NCI-H345 treated with DMSO at 0.1 percent for 48 hours (cell line): ENCODE data around the gene H1-8.
A peak's percentile ranks its signal among the peaks of the same experiment; 100 is the strongest.

Experiments used
- DNase-seq: peaks from one replicate; lab custom pipeline; 2025; ENCODE audit not compliant: unreplicated experiment; lab: John Stamatoyannopoulos, UW

Gene H1-8

DNA sequence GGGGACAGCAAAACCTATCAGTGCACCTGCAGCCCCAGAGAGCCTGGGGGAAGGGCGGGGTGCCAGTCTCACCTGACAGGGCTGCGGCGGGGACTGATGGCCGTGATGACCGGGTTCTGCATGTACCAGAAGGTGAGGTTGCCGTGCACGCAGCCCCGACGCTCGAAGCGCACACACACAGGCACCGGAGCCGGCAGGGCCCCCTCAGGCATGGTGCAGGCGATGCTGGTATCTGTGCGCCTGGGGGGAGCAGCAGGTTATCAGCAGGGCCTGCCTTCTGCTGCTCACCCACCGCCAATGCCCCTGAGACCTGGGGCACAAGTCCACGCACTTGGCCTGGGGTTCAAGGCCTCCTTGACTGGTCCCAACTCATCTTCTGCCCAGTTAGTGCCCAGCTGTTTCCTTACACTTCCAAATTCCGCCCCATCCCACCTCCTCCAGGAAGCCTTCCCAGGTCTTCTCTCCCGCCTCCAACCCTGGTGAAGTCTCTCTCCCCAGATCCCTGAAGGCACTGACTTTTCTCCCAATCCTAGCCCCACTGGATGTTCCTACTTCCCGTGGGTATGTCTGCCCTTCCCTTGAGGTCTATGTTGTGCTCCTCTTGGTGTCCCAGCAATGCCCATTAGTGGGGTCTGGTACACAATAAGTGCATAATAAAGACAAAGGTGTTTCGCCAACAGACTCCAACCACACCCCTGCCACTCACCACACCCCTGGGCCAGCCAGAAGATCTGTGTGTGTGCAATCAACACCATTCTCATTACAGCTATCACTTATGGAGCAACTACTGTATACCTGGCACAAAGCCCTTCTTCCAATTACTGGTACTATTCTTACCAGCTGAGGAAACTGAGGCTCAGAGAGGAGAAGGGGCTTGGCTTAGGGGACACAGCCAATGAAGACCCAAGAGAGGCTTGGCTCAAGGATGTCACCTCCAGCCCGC lies 28.9 kb downstream of the H1-8 start:
- DNase-seq, result no peak

DNA sequence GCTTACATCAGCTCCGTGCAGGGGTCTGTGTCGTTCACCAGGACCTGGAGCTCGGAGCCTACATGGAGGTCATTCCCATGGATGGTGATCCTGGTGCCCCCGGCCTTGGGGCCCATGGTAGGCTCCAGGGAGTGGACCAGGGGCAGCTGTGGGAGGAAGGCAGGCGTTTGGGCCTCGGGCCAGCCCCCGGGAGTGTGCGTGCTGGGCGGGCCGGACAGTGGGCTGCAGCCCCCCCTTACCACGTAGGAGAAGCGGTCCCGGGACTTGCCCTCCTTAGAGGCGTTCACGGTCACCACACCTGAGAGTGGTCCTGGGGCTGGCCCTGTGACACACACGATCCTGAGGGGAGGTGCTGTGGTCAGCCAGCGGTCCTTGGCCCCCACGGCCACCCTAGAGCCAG lies 29.6 kb downstream of the H1-8 start:
- DNase-seq, result no peak

DNA sequence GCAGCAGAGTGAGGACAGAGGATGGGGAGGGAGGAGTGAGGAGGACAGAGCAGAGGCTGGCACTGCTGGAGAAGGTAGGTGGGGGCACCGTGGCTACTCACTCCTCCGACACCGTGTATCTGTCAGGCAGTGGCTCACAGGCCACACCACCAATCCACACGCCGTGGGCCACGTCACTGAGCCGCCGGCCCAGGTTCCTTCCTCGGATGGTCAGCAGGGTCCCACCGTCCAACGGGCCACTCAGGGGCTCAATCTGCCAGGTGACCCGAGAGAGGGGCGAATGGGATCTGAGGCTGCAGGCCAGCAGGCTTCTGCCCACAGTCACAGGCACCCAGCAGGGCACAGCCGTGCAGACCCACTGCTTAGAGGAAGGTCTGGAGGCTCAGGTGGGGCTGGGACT lies 30.5 kb downstream of the H1-8 start:
- no peak for DNase-seq

DNA sequence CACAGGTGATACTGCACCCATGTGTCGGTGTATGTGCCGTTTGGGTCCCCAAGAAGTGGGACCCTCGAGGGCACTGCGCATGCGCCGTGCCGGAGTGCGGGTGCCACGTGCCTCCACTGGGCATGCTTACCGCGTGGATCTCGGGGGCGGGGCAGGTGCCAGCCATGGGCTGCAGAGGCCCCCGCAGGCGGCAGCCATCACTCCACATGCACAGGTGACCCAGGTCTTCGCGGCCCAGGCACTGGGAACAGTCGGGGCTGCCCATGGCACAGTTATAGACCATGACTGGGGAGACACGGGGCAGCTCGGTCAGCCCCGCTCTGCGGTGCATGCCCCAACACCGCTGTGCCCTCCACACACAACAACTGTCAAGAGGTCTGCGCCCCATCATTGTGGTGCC lies 31.2 kb downstream of the H1-8 start:
- no peak for DNase-seq

DNA sequence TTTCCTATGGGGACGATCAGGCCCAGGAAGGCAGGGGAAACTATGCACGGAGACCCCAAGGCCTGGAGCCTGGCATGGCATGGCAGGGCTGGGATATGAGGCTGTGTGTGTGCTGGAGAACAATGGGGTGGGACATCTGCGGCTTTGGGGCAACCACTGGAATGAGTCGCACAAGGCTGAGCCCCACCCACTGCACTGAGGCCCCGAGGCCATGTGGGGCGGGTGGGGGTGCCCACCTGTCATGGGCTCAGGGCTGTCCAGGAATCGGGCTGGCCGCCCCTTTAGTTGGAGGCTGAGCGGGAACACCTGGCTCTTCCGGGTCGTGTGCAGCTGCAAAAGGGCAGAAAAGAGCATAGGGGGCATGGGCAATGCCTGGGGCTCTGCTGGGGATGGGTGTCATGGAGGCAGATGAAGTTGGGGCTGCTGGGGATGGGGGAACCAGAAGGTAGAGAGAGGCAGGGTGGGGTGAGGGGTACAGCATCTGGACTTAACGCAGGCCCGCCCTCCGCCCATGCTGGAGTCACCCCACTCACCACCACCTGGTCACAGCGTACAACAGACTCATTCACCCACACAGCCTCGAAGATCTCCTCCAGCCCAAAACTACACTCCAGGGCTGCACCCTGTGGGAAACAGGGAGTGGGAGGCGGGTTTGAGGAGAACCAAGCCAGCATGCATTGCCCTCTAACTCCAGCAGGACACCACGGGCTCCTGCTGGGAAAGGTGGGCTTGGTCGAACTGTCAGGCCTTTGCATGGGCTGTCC lies 32.4 kb downstream of the H1-8 start:
- DNase-seq, result no peak

DNA sequence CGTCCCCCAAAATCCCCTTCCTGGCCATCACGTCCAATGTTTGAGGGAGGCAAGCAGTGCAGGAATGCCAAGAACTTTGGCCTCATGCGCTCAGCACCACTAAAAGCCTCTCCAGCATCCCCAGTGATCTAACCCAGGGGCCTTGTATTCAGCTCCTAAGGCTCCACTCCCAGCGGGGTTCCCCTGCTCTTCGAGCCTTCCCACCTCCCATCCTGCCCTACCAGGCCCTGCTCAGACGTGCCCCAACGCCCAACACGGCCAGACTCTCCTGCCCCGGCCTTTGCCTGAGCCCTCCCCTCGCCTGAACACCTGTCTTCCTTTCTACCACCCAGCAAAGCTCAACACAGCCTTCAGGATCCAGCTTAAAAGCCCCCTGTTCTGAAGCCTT lies 33.0 kb downstream of the H1-8 start:
- DNase-seq, result no peak

DNA sequence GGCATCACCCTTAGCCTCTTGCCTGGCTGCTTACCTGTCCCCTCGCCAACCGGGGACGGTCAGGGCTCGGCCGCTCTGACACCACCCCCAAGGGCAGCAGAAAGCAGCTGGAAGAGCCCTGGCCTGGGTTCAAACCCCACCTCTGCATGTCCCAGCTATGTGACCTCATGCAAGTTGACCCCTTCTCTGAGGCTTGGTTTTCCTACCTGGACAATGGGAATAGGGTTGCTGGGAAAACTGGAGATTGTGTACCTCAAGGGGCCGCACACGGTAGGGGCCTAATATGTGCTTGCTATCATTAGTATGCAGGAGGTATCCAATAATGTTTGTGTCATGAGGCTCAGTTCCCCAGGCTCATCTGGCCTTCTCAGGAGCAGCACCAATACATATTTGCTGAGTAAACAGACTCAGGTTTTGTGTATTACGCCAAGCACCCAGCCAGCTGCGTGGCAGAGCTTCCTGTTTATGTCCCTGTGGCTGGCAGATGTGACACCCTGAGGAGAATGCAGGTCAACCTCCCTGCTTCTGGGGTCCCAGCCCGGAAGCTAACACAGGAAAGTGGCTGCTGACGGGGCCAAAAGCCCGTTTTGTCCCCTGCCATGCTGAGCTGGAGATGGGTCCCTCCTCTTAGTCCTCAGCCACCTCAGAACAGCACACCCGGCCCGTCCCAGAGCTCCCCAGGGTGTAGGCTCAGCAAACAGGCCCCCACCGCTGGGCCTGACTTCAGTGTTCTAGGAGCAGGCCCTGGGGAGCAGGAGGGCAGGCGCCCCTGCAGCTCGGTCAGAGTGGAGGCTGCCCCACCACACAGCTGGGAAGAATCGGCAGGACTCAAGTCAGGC lies 33.8 kb downstream of the H1-8 start:
- DNase-seq, result peak; percentile 37

DNA sequence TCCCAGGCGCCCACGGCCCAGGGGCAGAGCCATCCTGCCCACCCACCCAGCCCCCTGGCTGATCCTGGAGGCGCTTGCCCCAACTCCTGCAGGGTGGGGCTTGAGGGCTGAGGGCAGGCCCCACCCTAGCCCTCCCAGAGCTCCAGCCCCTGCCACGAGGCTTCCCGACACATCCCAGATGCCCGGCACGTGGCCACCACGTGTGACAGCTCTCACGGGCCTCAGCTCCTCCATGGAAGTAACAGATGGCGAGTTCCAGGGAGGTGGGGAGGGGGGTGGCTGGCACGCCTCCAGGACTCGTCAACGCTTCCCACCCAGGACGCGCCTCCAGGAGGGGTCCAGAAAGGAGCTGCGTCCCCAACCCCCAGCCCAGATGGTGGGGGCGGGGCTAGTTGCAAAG lies 34.4 kb downstream of the H1-8 start:
- no peak for DNase-seq

DNA sequence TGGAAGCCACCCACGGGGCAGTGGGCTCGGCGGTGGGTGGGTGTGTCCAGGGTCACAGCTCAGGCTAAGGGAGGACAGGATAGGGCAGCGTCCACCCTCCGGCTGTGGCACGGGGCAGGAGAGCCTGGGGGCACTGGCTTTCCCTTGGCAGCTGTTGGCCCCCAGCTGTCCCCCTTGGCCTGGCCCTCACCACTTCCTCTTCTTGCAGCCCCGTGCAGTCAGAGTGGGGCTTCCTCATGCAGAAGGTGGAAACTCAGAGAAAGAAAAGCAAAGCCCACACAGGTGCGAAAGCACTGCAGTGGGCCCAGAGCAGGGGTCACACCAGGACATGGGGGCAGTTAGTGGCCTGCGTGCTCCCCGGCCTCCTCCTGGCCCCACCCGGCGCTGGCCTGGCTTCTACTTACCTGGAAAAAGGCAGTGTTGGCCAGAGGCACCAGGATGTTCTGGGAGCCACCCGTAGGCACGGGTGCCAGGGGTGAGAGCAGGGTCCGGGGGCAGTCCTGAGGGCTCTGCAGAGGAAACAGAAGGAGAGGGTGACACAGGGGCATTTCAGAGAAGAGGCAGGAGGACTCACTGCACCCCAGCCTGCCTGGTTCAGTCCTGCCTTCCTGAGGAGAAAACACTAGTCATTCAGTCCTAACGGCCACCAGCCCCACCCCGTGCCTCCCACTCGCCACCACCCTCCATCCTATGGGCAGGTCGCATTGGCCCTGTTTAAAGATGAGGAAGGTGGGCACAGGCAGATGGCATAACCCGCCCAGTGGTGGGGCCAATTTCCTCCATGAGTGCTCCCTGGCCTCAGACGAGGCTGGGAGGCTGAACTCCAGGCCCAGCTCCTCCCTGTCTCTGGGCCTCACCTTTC lies 35.2 kb downstream of the H1-8 start:
- no peak for DNase-seq

DNA sequence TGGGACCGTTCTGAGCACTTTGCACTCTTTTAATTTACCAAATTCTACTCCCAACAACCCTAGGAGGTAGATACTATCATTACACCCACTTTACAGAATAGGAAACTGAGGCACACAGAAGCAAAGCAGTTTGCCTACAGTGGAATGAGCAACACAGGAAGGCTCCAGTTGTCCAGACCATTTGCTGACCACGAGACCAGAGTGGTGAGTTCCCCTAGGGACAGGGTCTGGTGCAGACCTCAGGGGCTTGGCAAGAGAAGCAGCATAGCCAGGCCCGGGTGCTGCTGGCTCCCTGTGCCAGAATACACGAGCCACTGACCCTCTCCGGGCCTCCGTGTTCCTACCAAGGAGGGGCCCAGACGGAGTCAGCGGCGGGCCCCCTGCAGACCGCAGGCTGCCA lies 37.0 kb downstream of the H1-8 start:
- DNase-seq, result no peak

DNA sequence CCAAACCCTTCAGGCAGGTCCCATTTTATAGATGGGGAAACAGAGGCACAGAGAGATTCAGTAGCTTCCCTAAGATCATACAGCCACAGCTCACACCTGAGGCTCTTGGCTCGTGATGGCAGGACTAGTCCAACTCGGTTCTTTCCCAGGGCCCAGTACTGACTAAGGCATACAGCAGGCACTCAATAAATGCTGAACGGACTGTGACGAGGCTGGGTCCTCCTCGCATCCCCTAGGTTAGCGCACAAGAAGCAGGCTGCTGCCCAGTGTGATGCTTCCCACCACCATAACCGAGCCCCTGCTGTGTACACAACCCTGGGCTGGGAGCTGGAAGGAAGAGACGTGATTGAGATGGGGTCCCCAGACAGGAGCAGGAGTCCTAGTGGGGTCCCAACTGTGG lies 38.6 kb downstream of the H1-8 start:
- DNase-seq, result no peak

DNA sequence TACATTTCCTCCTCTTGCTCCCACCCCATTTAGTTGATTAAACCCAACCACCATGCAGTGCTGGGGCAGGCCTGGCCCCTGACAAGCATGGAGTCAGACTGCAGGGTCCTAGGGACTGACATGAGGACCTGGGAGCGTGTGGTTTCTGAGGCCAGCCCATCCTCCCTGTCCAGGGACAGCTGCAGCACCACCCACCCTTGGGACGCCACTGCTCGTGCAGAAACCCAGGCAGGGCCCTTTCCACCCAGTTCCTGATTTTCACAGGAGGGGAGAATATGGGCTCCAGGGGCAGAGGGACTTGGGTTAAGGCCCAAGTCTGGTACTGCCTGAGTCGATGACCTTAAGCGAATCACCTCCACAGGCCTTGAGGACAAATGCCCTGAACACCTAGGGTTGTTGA lies 39.8 kb downstream of the H1-8 start:
- no peak for DNase-seq

DNA sequence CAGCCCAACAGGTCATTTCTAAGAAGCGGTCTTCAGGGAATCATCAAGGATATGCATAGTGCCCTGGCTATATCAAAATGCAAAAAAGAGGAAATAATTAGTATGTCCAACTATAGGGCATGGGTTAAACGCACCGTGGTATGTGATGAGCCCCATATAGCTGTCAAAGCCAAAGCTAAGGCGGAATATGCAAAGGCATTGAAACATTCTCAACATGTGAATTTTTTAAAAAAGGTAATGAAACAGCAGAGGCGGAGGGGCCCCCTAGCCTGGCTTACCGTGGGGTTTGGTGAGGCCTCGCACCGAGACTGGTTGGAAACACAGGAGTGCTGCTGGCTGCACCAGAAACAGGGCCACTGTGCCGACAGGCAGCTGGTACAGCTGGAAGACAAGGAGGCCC lies 40.3 kb downstream of the H1-8 start:
- DNase-seq, result no peak

DNA sequence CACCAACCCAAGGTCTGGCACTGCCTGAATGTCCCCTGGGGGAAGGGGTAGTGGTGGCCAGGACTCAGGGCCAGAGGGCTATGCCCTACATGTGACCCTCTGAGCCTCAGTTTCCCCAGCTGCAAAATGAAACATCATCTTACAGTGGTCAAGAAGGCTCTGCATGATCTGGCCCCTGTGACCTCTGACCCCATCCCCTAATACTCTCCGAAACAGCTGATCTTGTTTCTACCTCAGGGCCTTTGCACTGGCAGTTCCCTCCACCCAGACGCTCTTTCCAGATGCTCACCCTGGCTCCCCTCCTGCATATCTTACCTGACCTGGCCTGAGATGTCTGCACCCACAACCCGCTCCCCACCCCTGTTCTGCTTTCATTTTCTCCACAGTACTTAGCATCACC lies 41.7 kb downstream of the H1-8 start:
- DNase-seq, result no peak

DNA sequence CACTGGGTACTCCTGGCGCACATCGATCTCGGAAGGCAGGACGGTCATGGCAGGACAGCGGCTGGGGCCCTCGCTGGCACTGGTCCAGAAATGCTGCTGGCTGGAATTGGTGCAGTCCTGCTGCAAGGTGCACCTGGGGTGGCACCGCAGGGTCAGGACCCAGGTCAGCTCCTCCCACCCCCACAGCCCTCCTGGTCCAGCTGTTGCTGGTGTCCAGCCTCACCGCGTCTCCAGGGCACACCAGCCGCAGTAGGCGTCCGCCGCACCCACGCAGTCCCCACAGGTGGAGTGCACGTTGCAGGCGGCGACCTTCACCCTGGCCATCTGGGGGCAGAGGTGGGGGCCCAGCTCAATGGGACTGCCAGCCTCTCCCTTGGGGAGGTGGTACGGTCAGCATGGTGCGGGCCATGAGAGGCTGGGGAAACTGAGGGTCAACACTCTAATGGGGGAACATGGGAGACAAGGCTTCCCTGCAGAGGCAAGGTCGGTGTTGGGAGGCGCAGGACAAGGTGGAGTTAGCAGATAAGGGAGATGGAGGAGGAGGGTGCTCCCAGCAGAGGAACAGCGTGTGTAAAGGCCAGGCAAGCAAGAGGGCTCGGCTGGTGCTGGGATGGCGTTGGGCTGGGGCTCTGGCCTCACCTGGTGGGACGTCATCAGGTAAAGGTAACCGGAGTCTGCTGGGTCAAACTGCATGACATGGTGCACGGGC lies 43.1 kb downstream of the H1-8 start:
- no peak for DNase-seq

DNA sequence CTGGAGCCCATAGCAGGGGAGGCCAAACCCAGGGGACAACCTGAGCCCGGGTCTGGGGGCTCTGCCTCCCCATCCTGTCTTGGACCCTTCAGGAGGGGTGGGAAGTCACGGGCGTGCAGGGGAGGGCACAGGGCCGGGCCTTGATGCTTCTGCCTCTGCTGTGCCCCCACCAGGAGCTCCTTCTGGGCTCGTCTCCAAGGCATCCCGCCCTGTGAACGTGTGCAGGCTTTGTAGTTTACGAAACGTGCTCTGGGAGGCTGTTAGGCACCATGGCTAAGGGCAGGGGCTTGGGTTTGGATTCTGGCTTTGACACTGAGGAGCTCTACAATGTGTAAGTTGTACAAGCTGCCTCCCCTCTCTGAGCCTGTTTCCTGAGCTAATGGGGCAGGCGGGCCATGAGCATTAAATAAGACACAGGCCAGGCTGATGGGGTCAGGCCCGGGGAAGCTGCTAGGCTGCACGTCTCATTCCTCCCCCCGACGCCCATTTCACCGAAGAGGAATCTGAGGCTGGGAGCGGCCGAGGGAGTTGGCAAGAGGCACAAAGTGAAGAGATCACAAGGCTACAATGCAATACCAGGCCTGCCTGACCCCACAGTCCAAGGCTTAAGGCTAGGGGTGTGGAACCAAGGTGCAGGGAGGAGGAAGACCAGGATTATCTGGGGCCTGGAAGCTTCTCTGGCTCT lies 43.9 kb downstream of the H1-8 start:
- DNase-seq, result no peak

DNA sequence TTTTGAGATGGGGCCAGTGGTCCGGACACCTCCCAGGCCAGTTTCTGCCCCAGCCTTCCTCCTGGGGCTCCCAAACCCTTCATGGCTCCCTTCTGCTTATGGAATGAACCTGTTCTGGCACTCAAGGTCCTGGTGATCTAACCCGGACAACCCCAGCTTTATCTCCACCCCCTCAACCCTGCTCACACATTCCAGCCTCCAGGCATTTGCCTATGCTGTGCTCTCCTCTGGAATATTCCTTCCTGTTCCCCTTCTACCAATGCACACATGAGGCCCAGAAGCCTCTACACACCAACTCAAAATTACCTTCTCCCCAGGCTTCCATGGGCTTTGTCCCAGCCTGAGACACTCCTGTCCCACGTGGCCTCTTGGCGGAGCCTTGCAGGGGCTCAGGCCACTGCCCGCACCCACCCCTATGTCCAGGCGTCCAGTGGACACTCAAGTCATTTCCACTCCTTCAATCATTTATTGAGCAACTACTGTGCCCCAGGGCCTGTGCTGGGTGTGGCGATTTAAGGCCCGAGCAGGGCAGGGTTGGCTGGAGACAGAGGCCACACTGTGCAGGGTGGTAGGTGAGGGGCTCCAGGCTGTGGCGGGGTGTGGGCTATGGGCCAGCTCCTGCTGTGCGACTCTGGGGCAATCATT lies 44.7 kb downstream of the H1-8 start:
- DNase-seq, result no peak

DNA sequence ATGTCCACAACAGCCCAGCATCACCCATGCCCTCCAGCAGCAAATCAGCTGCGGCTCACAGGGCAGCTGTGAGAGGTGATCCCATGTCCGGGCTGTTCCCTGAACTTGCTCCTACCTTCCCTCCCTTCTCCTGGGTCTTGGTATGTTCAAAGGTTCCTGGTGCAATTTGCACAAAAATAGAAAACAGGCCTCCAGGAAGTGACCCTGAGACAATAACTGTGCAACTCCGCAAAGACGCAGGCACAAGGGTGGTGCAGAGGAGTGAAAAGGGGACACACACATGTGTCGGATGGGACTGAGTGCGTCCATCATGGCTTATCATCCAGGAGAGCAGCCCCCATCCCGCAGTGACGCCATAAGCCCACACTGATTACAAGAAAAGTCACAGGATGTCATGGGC lies 47.2 kb downstream of the H1-8 start:
- DNase-seq, result no peak

DNA sequence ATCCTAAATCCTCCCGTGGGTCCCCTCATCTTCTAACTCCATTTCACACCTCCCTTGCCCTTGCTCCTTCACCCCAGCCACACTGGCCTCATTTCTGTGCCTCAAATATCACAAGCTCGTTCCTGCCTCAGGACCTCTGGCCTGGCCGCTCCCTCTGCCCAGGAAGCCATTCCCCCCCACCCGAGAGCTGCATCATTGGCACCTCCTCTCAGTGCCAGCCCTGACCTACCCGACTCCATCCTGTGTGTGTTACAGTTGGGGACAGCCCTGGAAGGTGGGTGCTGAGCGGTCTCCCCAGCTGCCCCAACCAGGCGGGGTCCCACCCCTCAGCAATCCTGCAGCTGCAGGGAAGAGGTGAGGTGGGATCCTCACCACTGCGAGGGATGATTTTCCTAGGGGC lies 49.0 kb downstream of the H1-8 start:
- no peak for DNase-seq
